ENCODE data around the gene WDR7.

The WDR7 gene

GRCh38 chr18:56973487-56973886 lies 322.3 kb downstream of the WDR7 start:
- Histone ChIP-seq H3K4me3 (ENCODE audit: insufficient read depth, low read depth, low read length) (no peak overlapping the region), H3K4me1 (ENCODE audit: control insufficient read depth, insufficient read depth, low read length) (no peaks in the 10 kb centered on the region), H3K9me3 (ENCODE audit: control insufficient read depth, low read length) (no peaks in the 10 kb centered on the region), H3K27me3 (ENCODE audit: control insufficient read depth, insufficient read depth, low read length, poor library complexity, severe bottlenecking) (no peaks in the 10 kb centered on the region), H3K27ac (ENCODE audit: insufficient read depth, low read depth, low read length, poor library complexity, severe bottlenecking) (no peak overlapping the region), H3K36me3 (ENCODE audit: control insufficient read depth, insufficient read depth, low read length) (no peaks in the 10 kb centered on the region)
- WGBS, 2 experiments: 93 to 100% methylated on average over 1 to 2 of the region's 2 CpGs

GRCh38 chr18:56974141-56974540 lies 323.0 kb downstream of the WDR7 start:
- H3K36me3 ChIP-seq (ENCODE audit: control insufficient read depth, insufficient read depth, low read length): no peaks in the 10 kb centered on the region
- H3K4me3 ChIP-seq (ENCODE audit: insufficient read depth, low read depth, low read length): no peak overlapping the region
- no peaks in the 10 kb centered on the region for H3K27me3 ChIP-seq (ENCODE audit: control insufficient read depth, insufficient read depth, low read length, poor library complexity, severe bottlenecking)
- no peaks in the 10 kb centered on the region for H3K9me3 ChIP-seq (ENCODE audit: control insufficient read depth, low read length)
- H3K27ac ChIP-seq (ENCODE audit: insufficient read depth, low read depth, low read length, poor library complexity, severe bottlenecking): no peak overlapping the region
- no peaks in the 10 kb centered on the region for H3K4me1 ChIP-seq (ENCODE audit: control insufficient read depth, insufficient read depth, low read length)
- WGBS, 2 experiments: 85 to 95% methylated on average over 1 of the region's 1 CpG

- 90 to 100% methylated on average over 1 of the region's 1 CpG for WGBS, 2 experiments
- no peaks in the 10 kb centered on the region for H3K9me3 ChIP-seq (ENCODE audit: control insufficient read depth, low read length)
- H3K4me3 ChIP-seq (ENCODE audit: insufficient read depth, low read depth, low read length): no peak overlapping the region
- H3K36me3 ChIP-seq (ENCODE audit: control insufficient read depth, insufficient read depth, low read length): no peaks in the 10 kb centered on the region
- no peaks in the 10 kb centered on the region for H3K4me1 ChIP-seq (ENCODE audit: control insufficient read depth, insufficient read depth, low read length)
- no peak overlapping the region for H3K27ac ChIP-seq (ENCODE audit: insufficient read depth, low read depth, low read length, poor library complexity, severe bottlenecking)
- no peaks in the 10 kb centered on the region for H3K27me3 ChIP-seq (ENCODE audit: control insufficient read depth, insufficient read depth, low read length, poor library complexity, severe bottlenecking)
These were observed 324.1 kb downstream of the WDR7 start for GRCh38 chr18:56975276-56975675.

GRCh38 chr18:56977309-56977708 lies 326.1 kb downstream of the WDR7 start:
- no peaks in the 10 kb centered on the region for H3K9me3 ChIP-seq (ENCODE audit: control insufficient read depth, low read length)
- H3K36me3 ChIP-seq (ENCODE audit: control insufficient read depth, insufficient read depth, low read length): no peaks in the 10 kb centered on the region
- no peak overlapping the region for H3K27ac ChIP-seq (ENCODE audit: insufficient read depth, low read depth, low read length, poor library complexity, severe bottlenecking)
- H3K4me1 ChIP-seq (ENCODE audit: control insufficient read depth, insufficient read depth, low read length): no peaks in the 10 kb centered on the region
- WGBS, 2 experiments: 83 to 86% methylated on average over 2 of the region's 3 CpGs
- H3K4me3 ChIP-seq (ENCODE audit: insufficient read depth, low read depth, low read length): no peak overlapping the region
- H3K27me3 ChIP-seq (ENCODE audit: control insufficient read depth, insufficient read depth, low read length, poor library complexity, severe bottlenecking): no peaks in the 10 kb centered on the region

GRCh38 chr18:56977771-56978170 lies 326.6 kb downstream of the WDR7 start:
- WGBS, 2 experiments: 79 to 86% methylated on average over 2 of the region's 2 CpGs
- H3K27me3 ChIP-seq (ENCODE audit: control insufficient read depth, insufficient read depth, low read length, poor library complexity, severe bottlenecking): no peaks in the 10 kb centered on the region
- H3K27ac ChIP-seq (ENCODE audit: insufficient read depth, low read depth, low read length, poor library complexity, severe bottlenecking): no peak overlapping the region
- no peaks in the 10 kb centered on the region for H3K4me1 ChIP-seq (ENCODE audit: control insufficient read depth, insufficient read depth, low read length)
- H3K36me3 ChIP-seq (ENCODE audit: control insufficient read depth, insufficient read depth, low read length): no peaks in the 10 kb centered on the region
- H3K9me3 ChIP-seq (ENCODE audit: control insufficient read depth, low read length): no peaks in the 10 kb centered on the region
- H3K4me3 ChIP-seq (ENCODE audit: insufficient read depth, low read depth, low read length): no peak overlapping the region

GRCh38 chr18:56980151-56980550 lies 329.0 kb downstream of the WDR7 start:
- no peak overlapping the region for H3K4me3 ChIP-seq (ENCODE audit: insufficient read depth, low read depth, low read length)
- no peaks in the 10 kb centered on the region for H3K36me3 ChIP-seq (ENCODE audit: control insufficient read depth, insufficient read depth, low read length)
- H3K9me3 ChIP-seq (ENCODE audit: control insufficient read depth, low read length): no peaks in the 10 kb centered on the region
- H3K4me1 ChIP-seq (ENCODE audit: control insufficient read depth, insufficient read depth, low read length): no peaks in the 10 kb centered on the region
- no peak overlapping the region for H3K27ac ChIP-seq (ENCODE audit: insufficient read depth, low read depth, low read length, poor library complexity, severe bottlenecking)
- H3K27me3 ChIP-seq (ENCODE audit: control insufficient read depth, insufficient read depth, low read length, poor library complexity, severe bottlenecking): no peaks in the 10 kb centered on the region
- WGBS, 2 experiments: 96 to 100% methylated on average over 1 to 3 of the region's 3 CpGs

- no peak overlapping the region for H3K4me3 ChIP-seq (ENCODE audit: insufficient read depth, low read depth, low read length)
- H3K9me3 ChIP-seq (ENCODE audit: control insufficient read depth, low read length): no peaks in the 10 kb centered on the region
- H3K27me3 ChIP-seq (ENCODE audit: control insufficient read depth, insufficient read depth, low read length, poor library complexity, severe bottlenecking): no peaks in the 10 kb centered on the region
- peaks cover 7% of the 10 kb centered on the region for H3K4me1 ChIP-seq (ENCODE audit: control insufficient read depth, insufficient read depth, low read length)
- H3K36me3 ChIP-seq (ENCODE audit: control insufficient read depth, insufficient read depth, low read length): no peaks in the 10 kb centered on the region
- H3K27ac ChIP-seq (ENCODE audit: insufficient read depth, low read depth, low read length, poor library complexity, severe bottlenecking): no peak overlapping the region
These were observed 331.6 kb downstream of the WDR7 start for GRCh38 chr18:56982766-56983165.

- no CpG with 5 or more reads among the region's 1 CpG for WGBS, 2 experiments
- H3K36me3 ChIP-seq (ENCODE audit: control insufficient read depth, insufficient read depth, low read length): no peaks in the 10 kb centered on the region
- H3K4me1 ChIP-seq (ENCODE audit: control insufficient read depth, insufficient read depth, low read length): peaks cover 7% of the 10 kb centered on the region
- H3K4me3 ChIP-seq (ENCODE audit: insufficient read depth, low read depth, low read length): no peak overlapping the region
- H3K27me3 ChIP-seq (ENCODE audit: control insufficient read depth, insufficient read depth, low read length, poor library complexity, severe bottlenecking): no peaks in the 10 kb centered on the region
- no peak overlapping the region for H3K27ac ChIP-seq (ENCODE audit: insufficient read depth, low read depth, low read length, poor library complexity, severe bottlenecking)
- H3K9me3 ChIP-seq (ENCODE audit: control insufficient read depth, low read length): no peaks in the 10 kb centered on the region
These were observed 332.3 kb downstream of the WDR7 start for GRCh38 chr18:56983275-56983992.

GRCh38 chr18:56984731-56985130 lies 333.6 kb downstream of the WDR7 start:
- Histone ChIP-seq H3K4me1 (ENCODE audit: control insufficient read depth, insufficient read depth, low read length) (peaks cover 7% of the 10 kb centered on the region), H3K36me3 (ENCODE audit: control insufficient read depth, insufficient read depth, low read length) (no peaks in the 10 kb centered on the region), H3K4me3 (ENCODE audit: insufficient read depth, low read depth, low read length) (no peak overlapping the region), H3K27me3 (ENCODE audit: control insufficient read depth, insufficient read depth, low read length, poor library complexity, severe bottlenecking) (no peaks in the 10 kb centered on the region), H3K27ac (ENCODE audit: insufficient read depth, low read depth, low read length, poor library complexity, severe bottlenecking) (no peak overlapping the region), H3K9me3 (ENCODE audit: control insufficient read depth, low read length) (no peaks in the 10 kb centered on the region)
- 76 to 87% methylated on average over 5 of the region's 5 CpGs for WGBS, 2 experiments

GRCh38 chr18:56986829-56987228 lies 335.7 kb downstream of the WDR7 start:
- H3K4me3 ChIP-seq (ENCODE audit: insufficient read depth, low read depth, low read length): no peak overlapping the region
- 3 to 8% methylated on average over 2 of the region's 2 CpGs for WGBS, 2 experiments
- no peaks in the 10 kb centered on the region for H3K36me3 ChIP-seq (ENCODE audit: control insufficient read depth, insufficient read depth, low read length)
- H3K4me1 ChIP-seq (ENCODE audit: control insufficient read depth, insufficient read depth, low read length): peaks cover 7% of the 10 kb centered on the region
- H3K27me3 ChIP-seq (ENCODE audit: control insufficient read depth, insufficient read depth, low read length, poor library complexity, severe bottlenecking): no peaks in the 10 kb centered on the region
- H3K27ac ChIP-seq (ENCODE audit: insufficient read depth, low read depth, low read length, poor library complexity, severe bottlenecking): no peak overlapping the region
- no peaks in the 10 kb centered on the region for H3K9me3 ChIP-seq (ENCODE audit: control insufficient read depth, low read length)

- Histone ChIP-seq H3K27me3 (ENCODE audit: control insufficient read depth, insufficient read depth, low read length, poor library complexity, severe bottlenecking) (no peaks in the 10 kb centered on the region), H3K4me1 (ENCODE audit: control insufficient read depth, insufficient read depth, low read length) (peaks cover 7% of the 10 kb centered on the region), H3K36me3 (ENCODE audit: control insufficient read depth, insufficient read depth, low read length) (no peaks in the 10 kb centered on the region), H3K9me3 (ENCODE audit: control insufficient read depth, low read length) (no peaks in the 10 kb centered on the region), H3K27ac (ENCODE audit: insufficient read depth, low read depth, low read length, poor library complexity, severe bottlenecking) (no peak overlapping the region), H3K4me3 (ENCODE audit: insufficient read depth, low read depth, low read length) (no peak overlapping the region)
- WGBS, 2 experiments: 86 to 87% methylated on average over 4 of the region's 5 CpGs
These were observed 336.1 kb downstream of the WDR7 start for GRCh38 chr18:56987236-56987635.

Measured in ectodermal cell (in vitro differentiated cells).